AG09309 (cell line): Measurements from ENCODE around the gene CCR6.
"Not testable (repeated sequence)": the region's sequence is repeated elsewhere in the genome, so short reads cannot be mapped to it uniquely, and the experiment has no call there.

ENCODE experiments used
- DNase-seq: peaks from one replicate; pipeline ENCODE4 v3.0.0-alpha.2; 2010; ENCODE audit warnings: low read depth
- H3K4me3 ChIP-seq: 2 replicates; pipeline ENCODE4 v1.5.1; 2011; ENCODE audit warnings: mild to moderate bottlenecking, low read depth, low read length, moderate library complexity; ENCODE audit not compliant: control insufficient read depth
- CTCF ChIP-seq: IDR thresholded peaks from 2 replicates; pipeline ENCODE4 v1.5.1; 2011; ENCODE audit warnings: mild to moderate bottlenecking, low read depth, low read length, inconsistent platforms; ENCODE audit not compliant: insufficient read depth, control insufficient read depth; ENCODE audit errors: missing control alignments

CCR6 gene

GRCh38 chr6:167122827-167123657 lies at the start of gene CCR6:
Gene CCR6 (plus strand): TSS chr6:167123096. CDS start chr6:167136135, 13,039 bp downstream.
- TF ChIP-seq CTCF, result no peak
- no peak for DNase-seq
- H3K4me3 ChIP-seq, result no peak within 1 kb of the TSS

- no peak for DNase-seq
- TF ChIP-seq CTCF, result no peak
- no peak overlapping the region for H3K4me3 ChIP-seq
Observed at GRCh38 chr6:167073679-167074274, 49.1 kb upstream of the CCR6 start.

GRCh38 chr6:167077241-167077932 lies 45.5 kb upstream of the CCR6 start:
- H3K4me3 ChIP-seq, result no peak overlapping the region
- DNase-seq, result no peak
- no peak for TF ChIP-seq CTCF

GRCh38 chr6:167078745-167079144 lies 44.2 kb upstream of the CCR6 start:
- DNase-seq, result no peak
- TF ChIP-seq CTCF, result no peak
- no peak overlapping the region for H3K4me3 ChIP-seq

- no peak for DNase-seq
- TF ChIP-seq CTCF, result no peak
- H3K4me3 ChIP-seq, result no peak overlapping the region
Observed at GRCh38 chr6:167079853-167080297, 43.0 kb upstream of the CCR6 start.

- no peak overlapping the region for H3K4me3 ChIP-seq
- TF ChIP-seq CTCF, result no peak
- no peak for DNase-seq
Observed at GRCh38 chr6:167087857-167088354, 35.0 kb upstream of the CCR6 start.

- not testable (repeated sequence) for DNase-seq, H3K4me3 ChIP-seq
Observed at GRCh38 chr6:167088741-167089140, 34.2 kb upstream of the CCR6 start.
